GM20000 (cell line): Measurements from ENCODE around the gene SIDT2.

Experiments used
- DNase-seq: peaks from one replicate; pipeline ENCODE4 v3.0.0; 2012; ENCODE audit warnings: low spot score
- TF ChIP-seq, protein P1 (sequence below): IDR thresholded peaks from 2 replicates; pipeline ENCODE4 v1.5.1; 2012; ENCODE audit warnings: mild to moderate bottlenecking, control low read depth; ENCODE audit errors: extremely low read depth, missing control alignments

SIDT2 gene

GRCh38 chr11:117214404-117215110 is 36.0 kb downstream of the SIDT2 start:
- TF ChIP-seq, protein P1, sequence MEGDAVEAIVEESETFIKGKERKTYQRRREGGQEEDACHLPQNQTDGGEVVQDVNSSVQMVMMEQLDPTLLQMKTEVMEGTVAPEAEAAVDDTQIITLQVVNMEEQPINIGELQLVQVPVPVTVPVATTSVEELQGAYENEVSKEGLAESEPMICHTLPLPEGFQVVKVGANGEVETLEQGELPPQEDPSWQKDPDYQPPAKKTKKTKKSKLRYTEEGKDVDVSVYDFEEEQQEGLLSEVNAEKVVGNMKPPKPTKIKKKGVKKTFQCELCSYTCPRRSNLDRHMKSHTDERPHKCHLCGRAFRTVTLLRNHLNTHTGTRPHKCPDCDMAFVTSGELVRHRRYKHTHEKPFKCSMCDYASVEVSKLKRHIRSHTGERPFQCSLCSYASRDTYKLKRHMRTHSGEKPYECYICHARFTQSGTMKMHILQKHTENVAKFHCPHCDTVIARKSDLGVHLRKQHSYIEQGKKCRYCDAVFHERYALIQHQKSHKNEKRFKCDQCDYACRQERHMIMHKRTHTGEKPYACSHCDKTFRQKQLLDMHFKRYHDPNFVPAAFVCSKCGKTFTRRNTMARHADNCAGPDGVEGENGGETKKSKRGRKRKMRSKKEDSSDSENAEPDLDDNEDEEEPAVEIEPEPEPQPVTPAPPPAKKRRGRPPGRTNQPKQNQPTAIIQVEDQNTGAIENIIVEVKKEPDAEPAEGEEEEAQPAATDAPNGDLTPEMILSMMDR, result no peak
- no peak for DNase-seq

DNA sequence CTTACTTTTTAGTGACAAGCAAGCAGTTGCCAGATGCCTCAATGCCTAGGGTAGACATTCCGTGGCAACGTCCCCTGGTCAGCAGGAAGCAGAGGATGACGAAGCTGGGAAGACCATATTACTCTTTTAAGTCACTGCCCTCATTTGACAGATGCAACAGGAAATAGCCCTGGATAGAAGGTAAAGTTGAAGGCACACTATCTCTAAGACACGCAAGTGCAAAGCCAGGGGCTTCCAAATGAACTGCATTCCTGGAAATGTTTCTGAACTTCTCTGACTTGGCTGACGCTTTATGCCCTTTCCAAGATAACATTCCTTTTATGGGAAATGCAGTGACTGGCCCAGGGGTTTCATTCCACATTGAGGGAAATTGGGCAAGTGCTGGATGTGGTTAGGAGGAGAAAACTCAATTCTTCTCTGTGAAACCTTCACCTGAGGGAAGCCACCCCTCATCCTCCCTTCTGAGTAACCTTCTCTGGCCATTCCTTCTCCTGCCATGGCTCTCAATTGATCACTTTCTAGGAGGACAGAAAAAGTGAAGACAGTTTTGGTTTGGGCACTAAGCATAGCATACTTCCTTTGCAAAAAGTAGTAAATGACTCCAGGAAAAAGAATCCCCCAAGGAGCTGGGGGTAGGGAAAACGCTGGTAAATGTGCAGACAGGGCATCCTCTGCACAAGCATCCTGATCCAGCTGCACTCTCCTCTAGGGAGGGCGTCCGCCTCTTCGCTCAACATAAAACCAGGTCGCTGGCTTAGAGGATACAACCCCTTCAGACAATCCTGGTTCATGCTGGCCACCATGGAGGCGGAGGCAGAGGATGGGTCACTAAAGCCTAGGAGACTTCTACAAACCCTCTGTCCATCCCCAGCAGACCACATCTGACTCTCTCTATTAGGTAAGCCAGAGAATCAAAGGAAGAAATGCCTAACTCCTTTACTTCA is 38.9 kb downstream of the SIDT2 start:
- TF ChIP-seq, protein P1, result no peak
- no peak for DNase-seq

DNA sequence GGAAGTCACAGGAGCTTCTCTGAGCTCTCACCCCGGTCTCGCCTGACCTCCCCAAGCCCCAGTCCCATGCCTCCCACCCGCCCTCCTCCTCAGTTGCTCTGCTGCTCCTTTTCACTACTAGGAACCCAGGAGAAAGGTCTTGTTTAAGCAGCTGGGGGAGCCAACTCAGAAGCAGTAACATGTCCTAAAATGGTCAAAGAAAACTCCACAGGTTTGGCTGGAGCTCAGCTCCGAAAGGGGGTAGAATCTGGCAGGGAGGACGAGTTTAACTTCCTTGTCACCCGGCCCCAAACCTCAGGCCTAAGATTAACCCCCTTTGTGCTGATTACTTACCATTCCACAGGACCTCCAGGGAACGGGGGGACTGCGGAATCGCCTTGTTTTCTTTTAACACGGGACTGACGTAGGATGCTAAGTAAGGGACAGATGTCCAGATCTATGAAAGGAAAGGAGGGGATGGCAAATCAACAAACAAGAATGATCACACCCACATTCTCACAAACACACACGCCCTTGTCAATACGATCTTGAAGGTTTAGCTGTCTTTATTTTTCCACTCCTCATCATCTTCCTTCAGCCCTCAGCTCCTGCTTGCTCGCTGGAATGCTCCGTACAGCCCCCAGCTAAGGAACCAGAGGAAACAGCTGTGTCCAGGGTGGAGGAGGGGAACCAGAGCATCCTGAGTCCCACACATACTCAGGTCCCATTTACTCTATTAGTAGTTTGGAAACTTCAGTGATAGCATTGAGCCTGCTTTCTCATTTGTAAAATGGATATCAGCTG is 39.8 kb downstream of the SIDT2 start:
- TF ChIP-seq, protein P1, result no peak

DNA sequence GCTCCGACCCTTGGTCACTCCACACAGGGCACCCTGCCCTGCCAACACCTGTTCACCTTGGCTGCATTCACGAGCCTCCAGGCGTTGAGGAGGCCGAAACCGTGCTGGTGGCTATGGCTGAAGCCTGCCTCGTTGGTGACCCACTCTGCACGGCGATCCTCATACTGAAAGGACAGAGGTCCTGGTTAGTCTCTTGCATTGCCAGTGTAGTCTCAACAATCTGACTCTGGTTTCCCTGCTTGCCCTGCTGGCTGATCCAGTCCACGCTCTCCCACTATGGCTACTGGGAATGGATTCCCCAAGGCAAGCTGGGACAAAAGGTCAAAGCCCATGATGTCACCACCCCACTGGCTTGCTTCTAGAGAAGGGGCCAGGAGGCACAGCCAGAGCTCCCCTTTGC is 40.5 kb downstream of the SIDT2 start:
- TF ChIP-seq, protein P1, result no peak
- DNase-seq, result no peak

More for the DNA sequence above, 39.8 kb downstream of the SIDT2 start:
- no peak for DNase-seq

DNA sequence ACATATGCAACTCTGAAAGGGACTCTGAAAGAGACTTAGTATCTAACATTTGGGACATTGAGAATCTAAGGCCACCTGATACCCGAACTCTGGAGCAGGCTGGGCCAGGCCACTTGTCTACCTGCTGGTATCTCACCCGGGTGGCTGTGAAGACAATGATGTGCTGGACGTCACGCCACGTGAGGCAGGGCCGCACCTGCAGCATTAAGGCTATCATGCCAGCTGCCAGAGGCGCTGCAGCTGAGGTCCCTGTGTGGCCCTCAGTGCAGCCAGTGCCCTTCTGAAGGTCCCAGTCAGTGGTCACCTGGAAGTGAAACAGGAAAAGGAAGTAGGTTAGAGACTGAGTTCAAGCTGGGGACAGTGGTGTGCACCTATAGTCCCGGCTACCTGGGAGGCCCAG is 40.9 kb downstream of the SIDT2 start:
- TF ChIP-seq, protein P1, result no peak

GRCh38 chr11:117219995-117220394 is 41.5 kb downstream of the SIDT2 start:
- TF ChIP-seq, protein P1, result no peak
- no peak for DNase-seq

More for the DNA sequence above, 40.9 kb downstream of the SIDT2 start:
- DNase-seq, result no peak
